ENCODE measurements around the gene RNF186.
"Not testable (repeated sequence)": the region's sequence is repeated elsewhere in the genome, so short reads cannot be mapped to it uniquely, and the experiment has no call there.

Gene RNF186

GRCh38 chr1:19792237-19793002 is 22.7 kb downstream of the RNF186 start:
- no peak for DNase-seq

- not testable (repeated sequence) for DNase-seq
Measured at GRCh38 chr1:19790061-19790975, 24.8 kb downstream of the RNF186 start.

- no peak for DNase-seq
Measured at GRCh38 chr1:19786988-19787423, 28.1 kb downstream of the RNF186 start.

- no peak for DNase-seq
Measured at GRCh38 chr1:19785660-19786059, 29.4 kb downstream of the RNF186 start.

- no peak for DNase-seq
Measured at GRCh38 chr1:19780267-19780877, 34.7 kb downstream of the RNF186 start.

- DNase-seq = no peak
Measured at GRCh38 chr1:19776933-19777332, 38.1 kb downstream of the RNF186 start.

- DNase-seq = no peak
Measured at GRCh38 chr1:19776287-19776686, 38.8 kb downstream of the RNF186 start.

GRCh38 chr1:19775831-19776230 is 39.3 kb downstream of the RNF186 start:
- DNase-seq = no peak

- DNase-seq = no peak
Measured at GRCh38 chr1:19775317-19775716, 39.8 kb downstream of the RNF186 start.

GRCh38 chr1:19774180-19774785 is 40.8 kb downstream of the RNF186 start:
- no peak for DNase-seq

GRCh38 chr1:19773485-19773884 is 41.6 kb downstream of the RNF186 start:
- no peak for DNase-seq

- no peak for DNase-seq
Measured at GRCh38 chr1:19772053-19772452, 43.0 kb downstream of the RNF186 start.

GRCh38 chr1:19771350-19771749 is 43.7 kb downstream of the RNF186 start:
- DNase-seq = no peak

GRCh38 chr1:19770436-19771190 is 44.5 kb downstream of the RNF186 start:
- DNase-seq = no peak

GRCh38 chr1:19769211-19769932 is 45.7 kb downstream of the RNF186 start:
- no peak for DNase-seq

- no peak for DNase-seq
Measured at GRCh38 chr1:19768353-19769210, 46.5 kb downstream of the RNF186 start.

GRCh38 chr1:19765623-19766022 is 49.5 kb downstream of the RNF186 start:
- DNase-seq = no peak

GRCh38 chr1:19764848-19765247 is 50.2 kb downstream of the RNF186 start:
- DNase-seq = no peak

All from CD4-positive, alpha-beta T cell treated with Interferon gamma for 1 hour (primary cell).